DMS79 treated with DMSO at 0.1 percent for 48 hours (cell line): ENCODE measurements around the gene ATXN7.

ENCODE experiments used
- DNase-seq: peaks from one replicate; lab custom pipeline; 2025; lab: John Stamatoyannopoulos, UW

The ATXN7 gene

DNA sequence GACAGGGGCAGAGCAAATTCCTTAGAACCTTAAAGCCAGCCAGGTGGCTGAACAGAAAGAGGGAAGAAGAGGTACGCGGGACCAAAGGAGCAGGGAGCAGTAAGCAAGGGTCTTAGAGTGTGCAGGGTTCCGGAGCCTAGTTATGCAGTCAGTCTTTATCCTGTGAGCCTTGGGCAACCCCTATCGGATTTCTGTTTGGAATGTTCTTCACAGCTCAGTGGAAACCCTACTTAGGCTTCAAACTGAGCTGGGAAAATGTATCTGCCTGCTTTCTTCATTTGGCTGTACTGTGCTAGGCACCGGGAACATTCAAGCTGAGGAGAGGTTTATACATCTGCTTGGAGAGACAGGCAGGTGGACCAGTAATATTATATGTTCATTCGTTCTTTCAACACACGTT, 122.5 kb downstream of the ATXN7 start:
- no peak for DNase-seq

DNA sequence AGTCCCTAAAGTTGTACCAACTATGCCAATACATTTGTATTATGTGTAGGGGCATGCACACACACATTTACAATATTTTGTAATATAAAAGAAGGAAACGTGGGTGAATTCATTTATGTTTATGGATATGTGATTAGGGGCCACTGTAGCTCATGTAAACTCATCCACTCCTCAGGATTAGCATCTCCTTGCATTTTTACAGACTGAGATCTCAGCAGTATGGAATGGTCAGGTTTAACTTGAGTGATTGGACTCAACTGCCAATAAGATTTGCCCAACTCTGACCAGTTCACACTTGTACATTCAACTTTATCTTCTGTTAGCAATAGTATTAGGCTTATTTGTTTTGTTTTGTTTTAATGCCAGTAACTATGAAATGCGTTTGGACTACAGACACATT, 123.2 kb downstream of the ATXN7 start:
- DNase-seq = no peak

DNA sequence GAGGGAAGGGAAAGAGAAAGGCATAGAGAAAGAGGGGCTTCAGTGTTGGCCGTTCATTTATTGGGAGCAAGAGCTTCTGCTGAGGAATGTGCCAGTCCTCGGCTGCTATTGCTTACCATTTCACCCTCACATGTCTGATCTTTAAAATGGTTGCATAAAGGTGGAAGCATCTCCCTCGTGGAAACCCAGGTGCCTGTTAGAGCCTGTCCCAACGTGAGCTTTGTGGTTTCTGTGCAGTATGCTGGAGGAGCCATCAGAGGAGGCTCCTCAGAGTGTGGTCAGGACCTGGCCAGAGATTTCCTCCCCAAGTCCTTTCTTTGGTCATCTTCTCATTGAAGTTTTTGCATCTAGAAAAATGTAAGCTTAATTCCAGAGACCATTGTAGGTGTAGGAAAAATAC, 125.3 kb downstream of the ATXN7 start:
- DNase-seq = no peak

DNA sequence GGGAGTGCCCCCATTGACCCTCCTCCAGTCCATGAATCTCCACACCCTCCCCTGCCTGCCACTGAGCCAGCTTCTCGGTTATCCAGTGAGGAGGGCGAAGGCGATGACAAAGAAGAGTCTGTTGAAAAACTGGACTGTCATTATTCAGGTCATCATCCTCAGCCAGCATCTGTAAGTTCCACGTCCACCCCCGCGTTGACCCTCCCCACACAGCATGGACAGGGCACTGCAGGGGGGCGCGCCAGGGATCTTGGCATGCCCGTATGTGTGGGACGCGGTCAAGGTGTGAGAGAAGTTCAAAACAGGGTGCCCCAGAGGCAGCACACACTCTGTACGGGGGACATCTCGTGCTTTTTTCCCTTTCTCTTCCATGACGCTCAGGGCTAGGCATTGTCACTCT, 126.5 kb downstream of the ATXN7 start:
- no peak for DNase-seq

DNA sequence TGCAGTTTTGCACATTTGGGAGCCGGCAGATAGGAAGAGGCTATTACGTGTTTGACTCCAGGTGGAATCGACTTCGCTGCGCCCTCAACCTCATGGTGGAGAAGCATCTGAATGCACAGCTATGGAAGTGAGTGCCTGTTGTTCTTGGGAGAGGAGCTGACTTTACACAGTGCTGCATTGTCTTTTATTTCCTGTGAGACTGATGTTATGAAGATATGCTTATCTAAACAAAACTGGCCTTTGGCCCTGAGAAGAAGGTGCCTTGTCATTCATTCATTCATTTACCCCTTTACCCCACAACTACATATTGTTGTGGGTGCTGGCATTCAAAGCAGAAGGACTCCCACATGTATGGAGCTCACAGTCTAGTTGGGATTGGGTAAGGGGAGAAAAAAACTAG, 127.1 kb downstream of the ATXN7 start:
- DNase-seq = no peak

DNA sequence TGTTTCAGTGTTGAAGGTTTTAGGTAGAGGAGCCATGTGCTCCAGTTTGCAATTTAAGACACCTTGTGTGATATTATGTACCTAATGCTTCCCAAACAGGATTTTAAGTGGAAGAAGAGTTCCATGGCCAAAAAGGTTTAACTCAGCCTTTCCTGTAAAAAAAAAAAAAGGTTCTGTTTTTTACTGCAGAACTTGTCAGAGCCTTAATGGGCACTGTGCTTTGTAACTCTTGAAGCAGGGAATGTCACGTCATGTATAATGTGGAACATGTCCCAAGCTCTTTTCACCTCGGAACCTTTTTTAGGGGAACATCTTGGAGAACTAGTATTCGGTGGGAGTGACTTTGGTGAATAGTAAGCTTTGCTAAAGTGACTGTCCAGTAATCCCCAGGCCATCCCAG, 128.0 kb downstream of the ATXN7 start:
- DNase-seq = no peak

DNA sequence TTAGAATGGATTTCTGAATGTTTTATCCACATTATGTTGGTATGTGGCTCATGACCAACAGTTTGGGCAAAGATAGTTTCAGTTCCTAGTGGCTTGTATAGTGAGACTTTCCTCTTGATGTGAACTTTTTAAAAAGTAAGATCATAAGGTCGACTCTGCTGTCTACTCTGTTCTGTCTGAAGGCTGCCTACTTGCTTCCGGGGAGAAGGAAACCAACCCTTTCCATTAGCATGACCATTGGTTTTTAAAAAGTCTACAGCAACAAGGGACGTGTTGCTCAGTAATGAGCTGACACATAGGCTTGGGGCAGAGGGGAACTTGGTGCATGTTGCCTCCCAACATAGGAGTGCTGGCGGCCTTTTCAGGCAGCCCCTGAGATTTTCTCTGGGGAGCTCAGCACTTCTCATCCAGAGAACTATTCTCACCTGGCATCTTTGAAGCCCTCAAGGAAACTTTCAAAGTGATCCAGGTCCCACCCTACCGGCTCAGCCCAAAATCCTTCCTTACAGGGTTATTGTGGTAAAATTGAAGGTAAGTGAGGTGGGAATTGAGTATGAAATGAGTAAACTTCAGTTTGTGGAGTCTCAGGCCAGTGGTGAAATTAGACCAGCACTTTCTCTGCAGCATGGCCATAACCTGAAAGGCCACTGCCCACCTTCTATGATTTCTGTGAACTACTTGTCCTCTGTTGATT, 129.0 kb downstream of the ATXN7 start:
- DNase-seq = no peak

DNA sequence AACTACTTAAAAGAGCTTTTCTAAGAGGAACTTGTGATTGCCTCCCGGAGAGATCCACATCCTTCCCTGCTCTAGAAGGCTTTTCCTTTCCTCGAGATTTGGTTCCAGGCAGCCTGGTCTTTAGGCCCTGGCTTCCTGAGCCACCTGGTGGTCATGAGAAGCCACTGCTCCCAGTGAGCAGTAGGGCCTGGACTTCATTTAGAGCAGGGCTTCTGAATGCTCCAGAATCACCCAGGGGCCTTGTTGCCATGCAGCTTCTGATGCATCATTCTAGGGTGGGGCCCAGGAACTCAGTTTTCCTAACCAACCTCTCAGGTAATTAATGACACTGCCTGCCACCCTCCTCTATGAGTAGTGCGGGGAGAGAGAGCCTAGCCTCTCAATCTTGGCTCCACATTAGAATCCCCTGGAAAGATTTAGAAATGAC, 130.0 kb downstream of the ATXN7 start:
- peak; percentile 8 for DNase-seq

DNA sequence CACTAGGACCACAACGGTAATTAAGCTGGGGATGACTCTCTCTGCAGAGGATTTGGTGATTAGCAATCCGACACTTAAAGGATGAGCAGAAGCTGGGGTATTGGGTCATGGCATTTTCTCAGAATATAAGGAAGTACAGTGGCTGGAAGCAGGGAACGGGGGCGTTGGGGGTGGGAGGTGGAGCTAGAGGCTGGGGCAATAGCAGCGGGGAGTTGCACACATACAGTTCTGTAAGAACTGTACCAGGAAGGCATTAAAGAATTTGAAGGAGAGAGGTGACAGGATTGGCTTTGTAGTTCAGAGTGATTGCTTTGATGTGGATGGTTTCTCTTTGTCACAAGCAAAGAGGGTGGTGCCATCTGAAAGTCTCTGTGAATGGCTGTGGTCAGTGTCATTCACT, 131.4 kb downstream of the ATXN7 start:
- no peak for DNase-seq

DNA sequence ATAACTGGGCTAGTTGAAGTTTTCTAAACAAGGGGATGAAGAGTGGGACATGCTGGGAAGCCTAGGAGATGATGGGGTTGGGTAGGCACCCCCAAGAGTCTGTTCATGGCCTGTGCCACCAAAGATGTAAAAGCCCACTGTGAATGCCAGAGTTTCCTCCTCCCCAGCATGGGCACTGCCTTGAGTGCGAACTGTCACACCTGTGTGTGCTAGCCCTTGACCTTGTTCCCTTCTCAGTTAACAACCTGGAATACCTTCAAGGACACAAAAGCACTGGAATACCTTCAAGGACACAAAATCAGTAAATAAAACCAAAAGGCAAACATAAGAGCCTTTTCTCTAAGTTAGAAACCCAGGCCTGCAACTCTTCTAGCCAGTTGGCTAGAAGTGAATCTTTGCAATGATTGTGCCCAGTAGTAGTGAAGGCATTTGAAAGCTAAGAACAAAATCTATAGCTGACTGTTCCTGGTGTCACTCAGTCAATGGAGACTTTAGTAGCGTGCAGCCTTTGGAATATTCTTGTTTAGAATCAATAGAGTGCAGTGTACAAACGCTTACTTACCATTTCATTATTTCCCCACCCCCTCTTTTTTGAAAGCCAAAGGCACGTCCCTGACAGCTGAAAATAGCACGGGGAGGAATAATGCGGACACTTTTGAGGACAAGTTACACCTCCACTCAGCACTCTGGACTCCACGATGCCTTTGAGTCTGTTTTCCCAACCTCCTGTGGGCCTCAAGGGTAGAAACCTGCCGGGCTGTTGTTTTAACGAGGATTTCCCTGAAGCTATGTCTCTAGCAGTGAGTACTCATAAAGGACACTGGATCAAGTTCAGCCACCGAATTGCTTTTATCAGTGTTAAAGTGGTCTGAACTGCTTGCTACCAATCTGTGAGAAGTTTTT, 135.4 kb downstream of the ATXN7 start:
- no peak for DNase-seq

DNA sequence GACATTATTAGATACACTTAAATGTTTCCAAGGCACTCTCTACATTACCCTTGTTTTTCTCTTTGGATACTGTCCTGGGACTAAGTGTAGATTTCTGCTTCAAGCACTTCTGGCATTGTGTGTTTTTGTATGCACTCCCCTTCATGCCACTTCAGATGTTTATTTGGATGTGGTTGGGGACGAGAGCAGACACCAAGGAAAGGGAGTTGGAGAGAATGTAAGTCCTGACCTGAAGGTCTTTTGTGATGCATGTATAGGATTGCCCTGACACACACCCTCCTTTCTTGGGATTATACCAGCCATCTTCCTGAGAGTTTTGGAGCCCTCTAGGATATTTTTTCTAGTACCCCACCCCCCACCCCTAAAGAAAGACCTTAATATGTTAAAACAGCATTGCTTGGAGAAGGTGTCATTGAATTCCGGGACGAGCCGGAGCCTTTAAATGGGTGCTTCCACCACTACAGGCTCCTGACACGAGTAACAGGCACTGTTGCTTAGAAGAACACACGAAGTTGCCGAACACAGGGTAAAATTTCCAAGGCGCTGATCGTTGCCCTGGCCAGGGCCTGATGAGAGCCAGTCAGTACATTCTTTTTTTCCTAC, 136.9 kb downstream of the ATXN7 start:
- no peak for DNase-seq

DNA sequence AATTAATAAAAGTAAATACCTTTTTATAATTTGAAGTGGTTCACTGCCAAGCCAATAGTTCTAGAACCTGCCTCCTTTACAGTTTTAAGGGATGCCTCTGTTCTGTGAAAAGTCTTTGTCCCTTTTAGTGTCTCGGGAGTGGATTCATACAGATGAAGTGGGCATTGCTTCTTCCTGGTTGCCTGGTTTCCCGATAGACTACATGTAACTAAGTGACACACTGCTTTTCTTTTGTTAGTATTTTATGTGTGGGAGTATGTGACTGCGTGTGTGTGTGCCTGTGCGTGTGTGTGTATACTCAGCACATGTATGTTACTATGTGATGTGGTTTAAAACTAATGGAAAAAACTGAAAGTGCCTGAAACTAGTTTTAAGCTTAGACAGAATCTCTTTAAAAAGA, 138.6 kb downstream of the ATXN7 start:
- no peak for DNase-seq

DNA sequence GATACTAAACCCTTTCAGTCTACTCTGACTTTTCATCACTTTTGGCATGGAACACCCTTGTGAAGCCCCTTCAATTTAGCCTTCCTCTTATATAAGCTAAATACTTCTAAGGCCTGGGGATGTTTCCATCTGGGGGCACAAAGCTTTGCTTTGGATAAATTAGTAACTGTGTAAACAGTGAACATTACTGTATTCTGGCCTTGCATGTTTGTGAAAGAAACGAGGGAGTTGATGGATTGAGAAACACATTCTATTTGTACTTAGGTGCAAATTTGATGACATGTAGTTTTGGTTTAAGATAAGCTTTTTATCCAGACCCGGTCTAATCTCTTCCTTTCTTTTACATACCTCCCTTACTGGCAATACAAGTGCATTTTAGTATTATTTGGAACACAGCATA, 139.9 kb downstream of the ATXN7 start:
- DNase-seq = no peak

DNA sequence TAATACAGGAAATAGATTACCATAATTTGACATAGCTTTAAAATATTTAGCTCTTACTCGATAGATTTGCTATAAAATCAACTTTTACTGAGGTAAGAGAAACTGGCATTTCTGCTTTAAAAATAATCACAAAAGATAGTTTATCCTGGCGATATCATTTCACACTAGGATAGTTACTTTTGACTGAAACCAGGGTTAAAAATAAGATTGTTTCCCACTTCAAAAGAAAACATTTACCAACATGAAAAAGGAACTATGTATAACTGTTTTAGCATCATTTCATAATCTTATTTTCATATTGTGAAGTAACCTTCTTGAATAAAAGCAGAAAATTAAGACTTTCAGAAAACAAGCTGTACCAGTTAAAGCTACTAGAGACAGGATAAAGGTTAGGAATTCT, 144.3 kb downstream of the ATXN7 start:
- no peak for DNase-seq

DNA sequence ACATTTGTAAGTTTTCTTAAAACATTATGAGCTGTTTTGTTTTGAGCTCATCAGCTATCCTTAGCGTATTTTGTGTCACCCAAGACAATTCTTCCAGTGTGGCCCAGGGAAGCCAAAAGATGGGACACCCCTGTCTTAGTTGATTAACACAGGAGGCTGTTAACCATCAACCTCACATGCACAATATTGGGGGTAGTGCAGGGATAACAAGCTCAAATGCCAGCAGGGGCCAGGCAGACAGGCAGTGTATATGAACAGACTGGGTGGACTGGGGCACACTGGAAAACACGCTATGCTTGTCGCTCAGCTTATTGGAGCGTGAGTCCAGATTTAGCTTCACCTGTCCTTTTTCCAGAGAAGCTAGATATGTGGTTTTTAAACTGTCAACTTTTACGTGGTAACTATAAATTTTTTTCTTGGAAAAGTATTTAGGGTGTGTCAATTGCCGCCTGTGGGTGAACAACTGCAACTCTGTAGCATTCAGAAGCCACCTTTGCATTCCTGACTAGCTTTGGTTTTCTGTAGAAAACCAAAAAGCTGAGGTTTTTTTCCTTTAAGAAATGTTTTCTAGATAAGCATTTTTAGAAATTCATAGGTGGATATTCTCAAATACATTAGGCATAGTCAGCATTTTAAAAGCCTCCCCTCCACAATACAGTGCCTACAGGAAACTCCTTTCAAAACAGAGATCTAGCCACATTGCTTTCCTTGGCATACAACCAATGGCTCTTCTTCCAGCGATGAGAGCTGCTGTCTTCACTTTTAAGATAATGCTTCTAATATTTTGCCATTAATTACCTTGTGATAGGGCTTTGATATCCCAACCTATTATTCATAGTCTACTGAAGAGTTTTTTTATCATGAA, 145.1 kb downstream of the ATXN7 start:
- DNase-seq = no peak

DNA sequence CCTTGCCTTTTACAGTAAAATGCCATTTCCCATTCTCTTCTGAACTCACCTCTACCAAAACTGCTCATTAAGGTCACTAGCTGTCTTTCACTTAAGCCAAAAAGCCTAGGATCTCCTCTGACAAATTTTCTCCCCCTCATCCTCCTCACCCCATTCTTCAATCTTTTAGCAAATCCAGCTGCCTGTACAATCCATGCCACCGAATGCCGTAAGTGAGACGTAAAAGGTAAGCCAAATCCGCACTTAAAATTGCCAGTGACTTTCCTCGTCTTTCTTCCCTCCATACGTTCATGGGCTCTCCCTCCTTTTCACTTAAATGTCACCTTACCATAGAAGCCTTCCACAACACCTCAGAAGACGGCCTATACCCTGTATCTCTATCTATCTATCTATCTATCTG, 145.9 kb downstream of the ATXN7 start:
- DNase-seq = no peak

DNA sequence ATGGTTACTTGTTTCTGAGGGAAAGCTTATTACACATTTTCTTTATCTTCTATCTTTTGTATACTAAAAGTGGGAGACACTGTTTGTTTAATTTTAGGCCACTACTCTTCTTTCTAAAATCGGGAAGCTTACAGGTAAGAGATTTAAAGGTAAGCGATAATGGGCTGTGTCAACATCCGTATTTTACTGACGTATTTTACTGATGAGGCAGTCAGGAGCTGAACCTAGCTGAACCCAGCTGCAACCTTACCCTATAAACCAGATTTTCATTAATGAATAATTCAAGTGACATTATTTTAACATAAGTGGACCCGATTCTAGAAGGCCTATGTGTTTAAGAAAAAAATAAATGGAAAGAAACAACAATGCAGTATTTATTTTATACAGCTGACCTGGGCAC, 146.5 kb downstream of the ATXN7 start:
- DNase-seq = no peak

DNA sequence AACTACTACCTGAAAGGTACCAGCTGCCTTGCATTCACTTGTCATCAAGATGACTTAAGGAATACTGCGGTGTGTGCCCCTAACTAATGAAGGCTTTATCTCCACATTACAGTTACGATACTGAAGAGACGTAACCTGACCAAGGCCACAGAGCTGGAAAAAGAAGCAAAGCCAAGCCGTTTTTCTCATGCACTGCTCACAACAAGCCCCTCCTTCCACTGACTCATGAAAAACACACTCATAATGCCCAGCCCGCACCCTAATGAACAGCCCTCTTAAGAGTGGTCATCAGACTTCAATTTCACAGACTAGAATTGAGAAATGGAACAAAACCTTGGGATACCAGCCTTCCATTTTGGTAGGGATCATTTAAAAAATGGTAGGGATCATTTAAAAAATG, 148.0 kb downstream of the ATXN7 start:
- no peak for DNase-seq

DNA sequence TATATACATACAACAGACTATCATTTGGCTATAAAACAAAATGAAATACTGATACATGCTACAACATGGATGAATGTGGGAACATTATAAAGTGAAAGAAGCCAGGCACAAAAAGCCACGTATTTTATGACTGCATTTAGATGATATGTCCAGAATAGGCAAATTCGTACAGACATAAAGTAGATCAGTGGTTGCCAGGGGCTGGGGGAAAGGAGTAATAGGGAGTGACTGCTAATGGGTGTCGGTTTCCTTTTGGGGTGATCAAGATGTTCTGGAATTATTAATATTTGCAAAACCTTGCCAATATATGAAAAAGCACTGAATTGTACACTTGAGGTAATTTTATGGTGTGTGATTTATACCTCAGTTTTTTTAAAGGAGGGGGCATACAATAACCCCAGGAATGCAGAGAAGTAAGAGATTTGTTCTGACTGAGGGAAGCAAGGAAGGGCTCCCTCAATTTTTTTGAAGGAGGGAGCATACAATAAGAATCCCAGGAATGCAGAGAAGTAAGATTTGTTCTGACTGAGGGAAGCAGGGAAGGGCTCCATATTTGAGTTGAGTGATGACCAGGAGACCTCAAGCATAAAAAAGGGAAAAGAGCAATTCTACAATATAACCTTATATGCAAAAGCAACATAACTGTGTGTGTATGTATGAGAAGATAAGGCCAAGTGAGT, 153.4 kb downstream of the ATXN7 start:
- no peak for DNase-seq

DNA sequence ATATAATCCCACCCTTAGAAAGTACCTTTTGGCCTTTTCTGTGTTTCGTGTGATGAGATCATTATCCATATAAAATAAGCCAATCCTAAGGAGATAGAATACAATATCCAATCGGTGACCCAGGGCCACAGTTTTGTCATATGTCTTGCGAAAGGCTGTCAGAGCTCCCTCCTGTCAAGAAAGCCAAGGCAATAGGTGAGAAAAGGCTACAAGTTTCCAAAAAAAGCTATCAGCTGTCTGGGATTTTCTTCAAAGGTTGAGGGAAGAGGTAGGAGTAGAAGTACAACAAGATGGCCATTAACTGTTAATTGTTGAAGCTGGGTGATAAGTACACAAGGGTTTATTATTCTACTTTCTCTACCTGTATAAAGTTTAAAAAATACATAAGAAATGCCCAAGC, 155.6 kb downstream of the ATXN7 start:
- DNase-seq = no peak

DNA sequence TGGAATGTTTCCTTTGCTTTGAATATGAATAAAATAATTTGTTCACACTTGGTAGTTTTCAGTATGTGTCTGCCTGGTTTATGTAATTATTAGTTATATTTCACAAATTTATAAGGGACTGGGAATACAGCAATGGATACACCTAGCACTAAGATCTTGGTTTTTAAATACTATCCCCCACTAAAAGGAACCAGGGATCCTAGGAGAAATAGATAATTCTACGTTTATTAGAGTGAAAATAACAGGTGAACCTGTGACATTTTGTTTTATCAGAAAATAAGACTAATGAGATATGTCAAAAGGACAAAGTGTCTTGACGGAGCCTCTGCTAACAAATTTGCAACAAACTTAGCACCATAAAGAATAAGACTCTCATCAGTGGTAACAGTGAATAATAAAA, 156.2 kb downstream of the ATXN7 start:
- DNase-seq = no peak

DNA sequence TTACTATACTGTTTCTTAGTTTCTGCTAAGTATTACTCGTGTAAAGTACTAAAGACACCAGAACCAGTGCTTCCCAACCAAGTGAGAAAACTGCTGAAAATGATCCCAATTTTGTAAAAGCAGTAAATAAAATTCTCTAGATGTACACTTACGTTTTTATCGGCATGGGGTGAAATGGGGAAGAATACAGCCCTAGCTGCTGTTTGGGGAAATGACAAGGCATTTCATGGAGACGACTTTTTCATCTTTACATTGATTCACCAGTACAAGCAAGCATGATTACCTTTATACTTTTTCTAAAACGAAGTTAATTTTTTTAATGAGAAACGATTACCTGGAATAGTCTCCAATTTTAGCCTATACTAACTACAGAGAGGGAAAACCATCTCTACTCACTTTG, 158.3 kb downstream of the ATXN7 start:
- DNase-seq = no peak
